Central memory CD4-positive, alpha-beta T cell (primary cell): ENCODE data around the gene CMTM1.
"Not testable (repeated sequence)": the region's sequence is repeated elsewhere in the genome, so short reads cannot be mapped to it uniquely, and the experiment has no call there.

ENCODE experiments used
- DNase-seq: peaks from one replicate; pipeline ENCODE4 v3.0.0; 2022

The CMTM1 gene

DNA sequence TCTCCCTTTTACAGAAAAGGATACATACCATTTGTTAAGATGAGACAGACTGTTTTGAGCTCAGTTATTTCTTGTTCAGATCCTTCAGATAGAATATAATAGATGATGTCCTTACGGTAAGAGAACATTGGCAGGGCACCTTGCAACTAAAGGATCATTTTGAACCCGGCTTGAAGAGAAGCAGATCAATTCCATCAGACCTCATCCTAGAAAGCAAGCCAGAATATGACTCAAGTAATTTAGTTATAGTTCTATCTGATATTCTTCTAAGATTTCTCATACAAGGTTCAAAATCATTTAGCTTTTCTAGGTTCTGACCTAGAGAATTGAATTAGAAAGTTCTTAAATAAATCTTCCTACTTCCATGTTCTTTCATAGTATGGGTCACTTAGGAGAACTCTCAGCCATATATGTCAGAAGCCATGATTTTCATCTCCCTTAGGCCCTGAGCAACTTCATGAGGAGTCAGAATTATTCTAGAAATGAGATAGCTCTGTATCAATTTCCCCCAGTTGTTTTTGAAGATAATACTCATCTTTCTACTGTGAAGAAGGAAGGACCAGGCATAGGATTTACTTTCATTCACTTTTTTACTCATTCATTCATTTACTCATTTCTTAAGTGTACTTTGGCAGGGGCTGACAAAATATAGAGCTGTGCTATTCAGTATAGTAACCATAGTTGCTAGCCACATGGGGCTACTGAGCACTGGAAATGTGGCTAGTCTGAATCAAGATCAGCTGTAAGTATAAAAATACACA is 2.5 kb upstream of the CMTM1 start:
- DNase-seq, result no peak

GRCh38 chr16:66567270-66567669 is 1.0 kb downstream of the CMTM1 start:
- DNase-seq, result not testable (repeated sequence)

GRCh38 chr16:66568355-66568754 is 2.1 kb downstream of the CMTM1 start:
- no peak for DNase-seq

- DNase-seq, result no peak
Measured at GRCh38 chr16:66569131-66569530, 2.9 kb downstream of the CMTM1 start.

DNA sequence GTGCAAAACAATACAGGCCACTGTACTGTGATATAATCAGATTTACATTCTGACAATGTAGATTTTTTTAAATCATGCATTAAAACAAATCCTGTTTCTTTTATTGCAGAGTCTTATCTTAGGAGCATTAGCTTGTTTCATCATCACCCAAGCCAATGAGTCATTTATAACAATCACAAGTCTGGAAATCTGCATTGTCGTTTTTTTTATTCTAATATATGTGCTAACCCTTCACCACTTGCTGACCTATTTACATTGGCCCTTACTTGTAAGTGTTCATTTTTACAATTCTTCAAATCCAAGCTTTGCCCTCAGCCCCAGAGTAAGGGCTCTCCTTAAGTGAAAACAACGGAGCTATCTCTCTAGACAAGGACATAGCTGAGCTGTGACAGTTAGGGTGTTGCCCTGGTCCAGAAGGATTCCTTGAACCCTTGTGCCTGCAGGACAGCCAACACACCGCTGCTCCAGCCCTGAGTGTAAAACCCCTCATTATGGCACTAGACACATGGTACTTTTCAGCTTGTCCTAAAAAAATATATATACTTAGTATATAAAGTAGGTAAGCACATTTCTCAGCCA is 3.7 kb downstream of the CMTM1 start:
- no peak for DNase-seq

GRCh38 chr16:66572356-66572755 is 6.1 kb downstream of the CMTM1 start:
- DNase-seq, result no peak

GRCh38 chr16:66574081-66574480 is 7.8 kb downstream of the CMTM1 start:
- DNase-seq, result no peak

DNA sequence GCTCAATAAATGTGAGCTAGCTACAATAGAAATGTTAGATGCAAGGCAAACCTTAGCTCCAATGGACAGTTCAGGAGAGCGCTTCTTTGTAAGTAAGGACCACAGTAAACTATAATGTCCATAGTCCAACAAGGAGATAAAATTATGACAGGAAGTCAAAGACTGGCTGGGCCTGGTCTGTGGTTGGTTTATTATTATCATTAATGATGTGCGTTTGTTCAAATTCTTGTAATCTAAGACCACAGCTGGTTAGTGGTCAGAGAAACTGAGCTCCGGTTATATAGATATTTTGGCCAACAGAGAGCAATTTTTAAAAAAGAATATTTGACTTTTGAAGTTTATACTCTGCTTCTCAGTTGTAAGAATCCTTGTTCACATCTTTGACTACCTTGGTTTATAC is 8.3 kb downstream of the CMTM1 start:
- no peak for DNase-seq

- no peak for DNase-seq
Measured at GRCh38 chr16:66575060-66575459, 8.8 kb downstream of the CMTM1 start.

DNA sequence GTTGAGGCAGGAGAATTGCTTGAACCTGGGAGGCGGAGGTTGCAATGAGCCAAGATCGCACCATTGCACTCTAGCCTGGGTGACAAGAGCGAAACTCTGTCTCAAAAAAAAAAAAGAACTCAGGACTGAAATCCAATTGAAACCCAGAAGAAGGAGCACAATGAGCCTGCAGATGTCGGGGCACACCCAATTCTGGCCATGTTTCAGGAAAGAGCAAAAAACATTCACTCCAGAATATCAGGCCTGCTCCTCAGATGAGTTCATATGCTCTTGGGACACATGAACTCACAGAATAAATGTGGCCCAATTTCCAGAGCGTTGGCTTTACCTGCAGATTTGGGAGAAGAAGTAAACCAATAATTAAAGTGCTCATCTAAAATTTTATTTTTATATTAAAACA is 10.1 kb downstream of the CMTM1 start:
- no peak for DNase-seq

- no peak for DNase-seq
Measured at GRCh38 chr16:66578651-66579531, 12.7 kb downstream of the CMTM1 start, which contains the start of gene CMTM2. Gene CMTM2, plus strand, starts transcription at chr16:66579463. Its CDS starts 145 bp downstream, at chr16:66579608.

GRCh38 chr16:66580605-66581209 is 14.5 kb downstream of the CMTM1 start:
- no peak for DNase-seq

DNA sequence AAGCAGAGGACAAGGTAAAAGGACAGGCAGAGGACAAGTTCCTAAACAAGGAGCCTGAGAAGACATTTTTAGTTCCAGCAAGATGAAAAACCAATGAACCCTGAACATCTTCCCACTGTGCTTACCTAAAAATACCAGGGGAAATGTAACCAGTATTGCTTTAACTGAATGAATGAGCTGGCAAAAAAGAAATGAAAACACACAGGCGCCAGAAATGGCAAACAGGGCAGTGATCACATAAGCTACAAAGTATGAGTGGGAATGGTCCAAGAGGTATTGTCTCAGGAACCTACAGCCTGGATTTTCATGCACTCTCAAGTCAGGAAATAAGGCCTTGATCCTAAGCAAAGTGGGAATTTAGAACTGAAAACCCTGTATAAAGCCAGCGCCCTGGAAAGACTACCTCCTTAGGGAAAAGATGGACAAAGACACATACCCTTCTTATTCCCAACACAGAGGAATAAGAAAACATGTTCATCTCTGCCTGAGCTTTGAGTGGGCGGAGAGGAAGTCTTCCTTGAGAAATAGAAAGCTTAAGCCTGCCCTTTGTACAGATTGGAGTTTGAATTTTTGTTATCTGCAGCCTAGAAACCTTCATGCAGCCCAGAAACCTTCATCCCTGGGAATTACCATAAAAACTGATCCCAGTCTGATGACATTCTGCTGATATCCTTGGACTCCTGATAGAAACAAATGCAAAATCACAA is 15.2 kb downstream of the CMTM1 start:
- no peak for DNase-seq

DNA sequence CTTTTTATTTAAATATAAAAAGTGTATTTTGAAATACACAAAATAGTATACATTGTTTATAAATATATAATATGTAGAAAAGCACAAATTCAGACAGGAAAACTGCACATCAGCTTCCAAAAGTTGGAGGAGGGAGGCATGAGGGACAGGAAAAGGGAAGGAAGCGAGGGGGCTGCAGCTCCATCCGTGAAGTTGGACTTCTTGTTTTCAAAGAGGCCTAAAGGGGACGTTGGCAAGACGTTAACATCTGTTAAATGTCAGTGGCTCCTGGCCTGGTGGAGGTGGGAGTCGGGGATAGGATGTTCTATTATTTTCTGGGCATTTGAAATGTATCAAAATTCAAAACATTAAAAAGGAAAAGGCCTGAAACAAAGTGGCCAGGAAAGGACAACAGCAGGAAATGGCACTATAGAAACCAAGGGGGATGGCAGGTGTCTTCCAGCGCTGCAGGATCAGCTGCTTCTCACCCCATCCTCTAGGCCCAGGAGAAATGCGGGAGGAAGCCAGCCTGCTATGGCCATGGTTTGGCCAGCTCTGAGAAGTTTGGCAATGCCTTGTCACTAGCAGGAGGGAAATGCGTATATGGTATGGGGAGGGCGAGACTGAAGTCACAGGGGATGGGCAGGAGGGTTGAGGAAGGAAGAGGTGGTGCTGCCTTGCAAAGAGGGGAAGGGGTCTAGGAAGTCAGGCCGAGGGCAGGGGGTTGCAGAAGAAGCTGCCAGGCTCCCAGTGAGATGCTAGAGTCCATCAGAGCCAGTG is 19.4 kb downstream of the CMTM1 start:
- DNase-seq, result no peak

DNA sequence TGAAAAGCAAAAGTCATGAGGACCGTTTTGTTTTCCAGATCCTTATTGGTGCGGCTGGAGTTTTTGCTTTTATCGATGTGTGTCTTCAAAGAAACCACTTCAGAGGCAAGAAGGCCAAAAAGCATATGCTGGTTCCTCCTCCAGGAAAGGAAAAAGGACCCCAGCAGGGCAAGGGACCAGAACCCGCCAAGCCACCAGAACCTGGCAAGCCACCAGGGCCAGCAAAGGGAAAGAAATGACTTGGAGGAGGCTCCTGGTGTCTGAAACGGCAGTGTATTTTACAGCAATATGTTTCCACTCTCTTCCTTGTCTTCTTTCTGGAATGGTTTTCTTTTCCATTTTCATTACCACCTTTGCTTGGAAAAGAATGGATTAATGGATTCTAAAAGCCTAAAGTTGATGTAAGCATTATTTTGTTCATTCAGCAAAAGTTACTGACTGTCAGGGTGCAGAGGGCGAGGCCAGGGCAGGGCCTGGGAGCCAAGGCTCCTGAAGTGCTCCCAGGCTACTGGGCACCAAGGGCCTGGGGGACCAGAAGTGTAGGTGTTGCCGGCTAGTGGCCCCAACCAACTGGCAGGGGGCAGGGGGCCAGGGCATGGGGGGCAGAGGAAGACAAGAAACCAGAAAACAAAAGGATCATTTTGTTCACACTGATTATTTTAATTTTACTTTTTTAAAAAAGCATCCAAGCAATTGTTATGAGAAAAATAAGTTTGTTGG is 21.8 kb downstream of the CMTM1 start:
- no peak for DNase-seq

DNA sequence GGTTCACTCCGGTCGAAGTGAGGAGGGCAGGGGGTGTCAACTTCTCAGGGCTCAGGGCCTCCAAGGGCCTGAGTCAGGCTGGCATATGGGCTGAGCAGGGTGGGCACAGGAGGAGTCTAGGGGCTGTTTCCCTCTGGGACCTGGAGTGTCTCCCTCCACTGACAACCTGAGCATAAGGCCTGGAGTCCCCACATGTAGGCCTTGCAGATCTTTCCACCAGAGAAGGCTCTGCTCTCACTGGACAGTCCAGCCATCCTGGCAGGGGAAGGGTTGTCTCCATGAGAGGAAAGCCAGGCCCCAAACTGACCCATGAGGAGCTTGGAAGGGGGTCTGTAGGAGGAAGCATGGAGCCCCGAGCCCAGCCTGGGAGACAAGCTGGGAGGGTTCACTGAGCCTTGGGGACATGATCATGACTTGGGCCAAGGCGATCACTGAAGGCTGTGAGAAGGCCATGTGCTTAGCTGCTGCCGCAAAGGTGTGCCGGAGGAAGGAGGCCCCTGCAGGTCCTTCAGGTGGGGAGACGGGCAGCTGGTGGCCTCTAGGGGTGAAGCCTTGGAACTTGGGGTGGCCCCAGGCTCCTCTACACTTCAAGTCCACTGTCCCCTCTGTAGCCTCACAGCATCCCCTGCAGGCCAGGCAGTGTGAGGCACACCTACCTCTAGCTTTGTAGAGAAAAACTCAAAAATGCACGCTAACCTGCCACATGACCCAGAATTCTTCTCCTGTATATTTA is 22.9 kb downstream of the CMTM1 start:
- DNase-seq, result peak; percentile 64

- DNase-seq, result peak; percentile 58
Measured at GRCh38 chr16:66590322-66590721, 24.1 kb downstream of the CMTM1 start.

- no peak for DNase-seq
Measured at GRCh38 chr16:66591018-66591417, 24.8 kb downstream of the CMTM1 start.

DNA sequence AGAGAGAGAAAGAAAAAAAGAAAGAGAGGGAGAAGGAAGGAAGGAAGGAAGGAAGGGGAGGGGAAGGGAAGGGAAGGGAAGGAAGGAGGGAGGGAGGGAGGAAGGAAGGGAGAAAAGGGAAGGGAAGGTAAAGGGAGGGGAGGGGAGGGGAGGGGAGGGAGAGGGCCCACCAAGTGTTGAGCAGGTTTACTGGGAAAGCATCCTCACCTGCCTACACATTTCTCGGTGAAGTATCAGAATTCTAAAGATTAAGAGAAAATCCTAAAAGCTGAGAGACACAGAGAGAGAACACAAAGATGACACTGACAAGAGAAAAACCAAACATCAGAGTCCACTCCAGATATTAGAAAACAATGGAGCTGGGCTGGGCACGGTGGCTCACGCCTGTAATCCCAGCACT is 26.0 kb downstream of the CMTM1 start:
- no peak for DNase-seq

GRCh38 chr16:66592814-66593213 is 26.6 kb downstream of the CMTM1 start:
- DNase-seq, result no peak
